Measurements from ENCODE around the gene FAM47E. TPM values are rescaled to one million over a fixed set of nuclear protein-coding genes. Genes with fewer than 3 reads are reported as not detected.

Gene FAM47E
- total and polyA plus RNA-seq, 2 of the 13 experiments (the other 11 are each of a cell fraction or from before 2014, with no cell fraction given) = 0.33 to 0.66 TPM

DNA sequence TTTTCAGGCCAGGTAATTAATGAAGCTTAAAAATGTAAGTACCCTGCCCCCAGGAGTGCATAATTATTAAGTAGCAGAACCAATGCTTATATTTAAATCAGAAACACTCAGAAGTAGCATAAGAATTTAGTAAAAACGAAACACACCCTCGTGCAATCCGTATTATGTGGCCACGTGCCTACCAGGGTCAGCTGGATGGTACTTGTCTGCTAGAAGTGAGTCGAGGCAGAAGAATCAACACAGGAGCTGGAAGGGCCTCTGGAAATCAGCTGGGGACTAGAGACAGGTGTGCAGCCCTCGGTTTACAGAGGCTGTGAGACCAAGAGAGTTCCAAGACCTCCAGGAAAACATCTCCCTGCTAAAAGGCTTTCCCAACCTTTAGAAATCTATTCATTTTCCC is 559 bp upstream of the FAM47E start:
- peak overlapping the region; percentile 46; the same call in 1 of the 2 replicates for H3K9ac ChIP-seq (ENCODE audit: insufficient read depth, low read depth, low read length)
- H3K4me2 ChIP-seq (ENCODE audit: low read depth, low read length) = peak overlapping the region; percentile 86
- ATAC-seq (0 out of 3 replicates have a peak, but pooled peaks have one; percentile 6), DNase-seq (ENCODE audit: low spot score) (no peak), FAIRE-seq (no peak)
- H3K27me3 ChIP-seq (ENCODE audit: control insufficient read depth in 1 of 2, insufficient read depth in 2 of 2, low read length in 2 of 2) = no peaks in the 10 kb centered on the region; a peak in 1 of 5 replicates
- BruUV-seq (replicated peaks) = no TSS peak
- H3K4me1 ChIP-seq (ENCODE audit: insufficient read depth, low read length) = peaks cover 12% of the 10 kb centered on the region
- H2AFZ ChIP-seq (ENCODE audit: low read length) = peak overlapping the region; percentile 79
- intact Hi-C loops (cut with micrococcal nuclease; ENCODE audit: unreplicated experiment) (loop anchor here (1.0 to 2.0 kb wide), 3 partner anchors 58 to 127 kb away; no protein-coding TSS in a partner anchor), in situ Hi-C loops (cut with HindIII; ENCODE audit: extremely low pct_ligation_motif_present, low pct_unique_long_range_greater_than_20kb) (loop anchor here (10.0 kb wide), 1 partner anchor 124 kb away; no protein-coding TSS in a partner anchor)
- H3K4me3 ChIP-seq (replicated peaks in 1 of 3; ENCODE audit: insufficient read depth in 1 of 3, low read depth in 2 of 3, low read length in 3 of 3) = peak overlapping the region; percentile 39 to 69 (median 51)
- H3K79me2 ChIP-seq (ENCODE audit: insufficient read depth, low read length) = no peaks in the 10 kb centered on the region
- no peaks in the 10 kb centered on the region for H3K36me3 ChIP-seq (replicated peaks in 1 of 2; ENCODE audit: control insufficient read depth in 1 of 2, insufficient read depth in 2 of 2, low read length in 2 of 2)
- 3% methylated on average over 6 of the region's 6 CpGs for WGBS (ENCODE audit: low lambda C conversion rate)
- POLR2A ChIA-PET = interaction anchor here (1.0 kb wide), 1 partner anchor 55 kb away, joined by 4 read pairs; no protein-coding TSS in a partner anchor
- no peaks in the 10 kb centered on the region for H4K20me1 ChIP-seq (ENCODE audit: insufficient read depth, low read length)
- no peak overlapping the region for H3K27ac ChIP-seq (ENCODE audit: extremely low read length, insufficient read depth, low read length)
- no peaks in the 10 kb centered on the region for H3K9me3 ChIP-seq (ENCODE audit: low read length)
- CTCF ChIA-PET (ENCODE audit: low intra/inter-chr PET ratio, low total read pairs) = interaction anchor here (3.0 kb wide), 1 partner anchor 127 kb away, joined by 28 read pairs; no protein-coding TSS in a partner anchor
- TF ChIP-seq, protein P1, sequence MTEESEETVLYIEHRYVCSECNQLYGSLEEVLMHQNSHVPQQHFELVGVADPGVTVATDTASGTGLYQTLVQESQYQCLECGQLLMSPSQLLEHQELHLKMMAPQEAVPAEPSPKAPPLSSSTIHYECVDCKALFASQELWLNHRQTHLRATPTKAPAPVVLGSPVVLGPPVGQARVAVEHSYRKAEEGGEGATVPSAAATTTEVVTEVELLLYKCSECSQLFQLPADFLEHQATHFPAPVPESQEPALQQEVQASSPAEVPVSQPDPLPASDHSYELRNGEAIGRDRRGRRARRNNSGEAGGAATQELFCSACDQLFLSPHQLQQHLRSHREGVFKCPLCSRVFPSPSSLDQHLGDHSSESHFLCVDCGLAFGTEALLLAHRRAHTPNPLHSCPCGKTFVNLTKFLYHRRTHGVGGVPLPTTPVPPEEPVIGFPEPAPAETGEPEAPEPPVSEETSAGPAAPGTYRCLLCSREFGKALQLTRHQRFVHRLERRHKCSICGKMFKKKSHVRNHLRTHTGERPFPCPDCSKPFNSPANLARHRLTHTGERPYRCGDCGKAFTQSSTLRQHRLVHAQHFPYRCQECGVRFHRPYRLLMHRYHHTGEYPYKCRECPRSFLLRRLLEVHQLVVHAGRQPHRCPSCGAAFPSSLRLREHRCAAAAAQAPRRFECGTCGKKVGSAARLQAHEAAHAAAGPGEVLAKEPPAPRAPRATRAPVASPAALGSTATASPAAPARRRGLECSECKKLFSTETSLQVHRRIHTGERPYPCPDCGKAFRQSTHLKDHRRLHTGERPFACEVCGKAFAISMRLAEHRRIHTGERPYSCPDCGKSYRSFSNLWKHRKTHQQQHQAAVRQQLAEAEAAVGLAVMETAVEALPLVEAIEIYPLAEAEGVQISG (CRISPR knock-in tag; IDR thresholded peaks at IDR 0.05) = no peak
- TF ChIP-seq NONO (IDR thresholded peaks at IDR 0.05) (no peak), NONO (CRISPR knock-in tag; conservative IDR thresholded peaks at IDR 0.05) (no peak), CBX2 (IDR thresholded peaks at IDR 0.05; ENCODE audit: low read depth, low read length) (peak; percentile 97), CBX2 (CRISPR knock-in tag; IDR thresholded peaks at IDR 0.05; ENCODE audit: low read depth) (no peak), CHCHD3 (CRISPR knock-in tag; IDR thresholded peaks at IDR 0.05) (no peak), GZF1 (CRISPR knock-in tag; IDR thresholded peaks at IDR 0.05) (0 out of 2 replicates have a peak, but pooled peaks have one; percentile 0), HNF4A (CRISPR knock-in tag; IDR thresholded peaks at IDR 0.05) (no peak), ARNT (IDR thresholded peaks at IDR 0.05) (no peak), SAP130 (CRISPR knock-in tag; IDR thresholded peaks at IDR 0.05; ENCODE audit: low read depth) (no peak), TAF15 (IDR thresholded peaks at IDR 0.05; ENCODE audit: low read depth, low read length, poor library complexity, severe bottlenecking) (no peak)
- TF ChIP-seq, protein P2, sequence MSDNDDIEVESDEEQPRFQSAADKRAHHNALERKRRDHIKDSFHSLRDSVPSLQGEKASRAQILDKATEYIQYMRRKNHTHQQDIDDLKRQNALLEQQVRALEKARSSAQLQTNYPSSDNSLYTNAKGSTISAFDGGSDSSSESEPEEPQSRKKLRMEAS (IDR thresholded peaks at IDR 0.05) = peak; percentile 21; the same call in 1 of the 2 replicates
- TF ChIP-seq, protein P3, sequence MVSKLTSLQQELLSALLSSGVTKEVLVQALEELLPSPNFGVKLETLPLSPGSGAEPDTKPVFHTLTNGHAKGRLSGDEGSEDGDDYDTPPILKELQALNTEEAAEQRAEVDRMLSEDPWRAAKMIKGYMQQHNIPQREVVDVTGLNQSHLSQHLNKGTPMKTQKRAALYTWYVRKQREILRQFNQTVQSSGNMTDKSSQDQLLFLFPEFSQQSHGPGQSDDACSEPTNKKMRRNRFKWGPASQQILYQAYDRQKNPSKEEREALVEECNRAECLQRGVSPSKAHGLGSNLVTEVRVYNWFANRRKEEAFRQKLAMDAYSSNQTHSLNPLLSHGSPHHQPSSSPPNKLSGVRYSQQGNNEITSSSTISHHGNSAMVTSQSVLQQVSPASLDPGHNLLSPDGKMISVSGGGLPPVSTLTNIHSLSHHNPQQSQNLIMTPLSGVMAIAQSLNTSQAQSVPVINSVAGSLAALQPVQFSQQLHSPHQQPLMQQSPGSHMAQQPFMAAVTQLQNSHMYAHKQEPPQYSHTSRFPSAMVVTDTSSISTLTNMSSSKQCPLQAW (CRISPR knock-in tag; IDR thresholded peaks at IDR 0.05) = no peak; the same call in 1 of the 2 replicates
- TF ChIP-seq, protein P4, sequence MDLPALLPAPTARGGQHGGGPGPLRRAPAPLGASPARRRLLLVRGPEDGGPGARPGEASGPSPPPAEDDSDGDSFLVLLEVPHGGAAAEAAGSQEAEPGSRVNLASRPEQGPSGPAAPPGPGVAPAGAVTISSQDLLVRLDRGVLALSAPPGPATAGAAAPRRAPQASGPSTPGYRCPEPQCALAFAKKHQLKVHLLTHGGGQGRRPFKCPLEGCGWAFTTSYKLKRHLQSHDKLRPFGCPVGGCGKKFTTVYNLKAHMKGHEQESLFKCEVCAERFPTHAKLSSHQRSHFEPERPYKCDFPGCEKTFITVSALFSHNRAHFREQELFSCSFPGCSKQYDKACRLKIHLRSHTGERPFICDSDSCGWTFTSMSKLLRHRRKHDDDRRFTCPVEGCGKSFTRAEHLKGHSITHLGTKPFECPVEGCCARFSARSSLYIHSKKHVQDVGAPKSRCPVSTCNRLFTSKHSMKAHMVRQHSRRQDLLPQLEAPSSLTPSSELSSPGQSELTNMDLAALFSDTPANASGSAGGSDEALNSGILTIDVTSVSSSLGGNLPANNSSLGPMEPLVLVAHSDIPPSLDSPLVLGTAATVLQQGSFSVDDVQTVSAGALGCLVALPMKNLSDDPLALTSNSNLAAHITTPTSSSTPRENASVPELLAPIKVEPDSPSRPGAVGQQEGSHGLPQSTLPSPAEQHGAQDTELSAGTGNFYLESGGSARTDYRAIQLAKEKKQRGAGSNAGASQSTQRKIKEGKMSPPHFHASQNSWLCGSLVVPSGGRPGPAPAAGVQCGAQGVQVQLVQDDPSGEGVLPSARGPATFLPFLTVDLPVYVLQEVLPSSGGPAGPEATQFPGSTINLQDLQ (CRISPR knock-in tag; IDR thresholded peaks at IDR 0.05) = no peak
- TF ChIP-seq, protein P5, sequence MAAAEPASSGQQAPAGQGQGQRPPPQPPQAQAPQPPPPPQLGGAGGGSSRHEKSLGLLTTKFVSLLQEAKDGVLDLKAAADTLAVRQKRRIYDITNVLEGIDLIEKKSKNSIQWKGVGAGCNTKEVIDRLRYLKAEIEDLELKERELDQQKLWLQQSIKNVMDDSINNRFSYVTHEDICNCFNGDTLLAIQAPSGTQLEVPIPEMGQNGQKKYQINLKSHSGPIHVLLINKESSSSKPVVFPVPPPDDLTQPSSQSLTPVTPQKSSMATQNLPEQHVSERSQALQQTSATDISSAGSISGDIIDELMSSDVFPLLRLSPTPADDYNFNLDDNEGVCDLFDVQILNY (CRISPR knock-in tag; conservative IDR thresholded peaks at IDR 0.05) = no peak
